HG03060 (cell line): ENCODE measurements around the gene GPR153.

Source experiments
- ATAC-seq: cut with Tn5 transposase; IDR thresholded peaks from one replicate; pipeline ENCODE4 v1.9.1; 2021; ENCODE audit warnings: low read depth, moderate number of reproducible peaks; ENCODE audit not compliant: unreplicated experiment

The GPR153 gene

DNA sequence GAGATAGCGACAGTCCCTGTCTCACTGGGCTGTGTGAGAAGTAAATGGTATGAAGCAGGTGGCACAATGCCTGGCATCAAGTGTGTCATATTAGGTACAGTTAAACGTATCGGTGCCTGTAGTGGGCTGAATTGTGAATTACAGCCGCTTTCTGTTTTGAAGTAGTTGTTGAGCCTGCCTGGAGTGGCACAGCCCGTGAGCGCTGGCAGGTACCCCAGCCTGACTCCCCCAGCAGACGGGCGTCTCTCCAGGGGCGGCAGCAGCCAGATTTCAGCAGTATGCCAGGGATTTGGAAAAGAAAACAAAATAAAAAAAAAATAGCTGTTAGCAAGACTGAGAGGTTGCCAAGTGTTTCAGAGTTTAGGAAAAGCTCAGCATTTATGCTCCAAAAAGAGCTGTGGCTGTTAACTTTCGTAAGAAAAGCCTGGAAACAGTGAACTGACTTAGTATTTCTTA lies 26.6 kb upstream of the GPR153 start:
- no peak for ATAC-seq

DNA sequence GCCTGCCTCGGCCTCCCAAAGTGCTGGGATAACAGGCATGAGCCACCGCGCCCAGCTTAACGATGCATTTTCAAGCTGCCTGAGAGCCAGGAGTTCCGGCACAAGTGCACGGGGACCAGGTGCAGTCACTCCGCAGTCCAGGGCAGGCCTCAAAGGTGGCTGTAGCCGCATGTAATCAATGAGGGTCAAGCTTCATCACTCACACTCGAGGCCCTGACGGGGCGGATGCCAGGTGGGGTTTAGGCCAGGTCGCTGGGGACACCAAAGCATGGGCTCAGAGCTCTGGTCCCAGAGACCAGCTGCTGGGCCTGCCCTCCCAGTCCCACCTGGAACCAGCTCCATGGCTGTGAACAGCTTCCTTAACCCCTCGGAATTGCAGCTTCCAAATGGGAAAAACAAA lies 26.1 kb upstream of the GPR153 start:
- ATAC-seq = no peak

DNA sequence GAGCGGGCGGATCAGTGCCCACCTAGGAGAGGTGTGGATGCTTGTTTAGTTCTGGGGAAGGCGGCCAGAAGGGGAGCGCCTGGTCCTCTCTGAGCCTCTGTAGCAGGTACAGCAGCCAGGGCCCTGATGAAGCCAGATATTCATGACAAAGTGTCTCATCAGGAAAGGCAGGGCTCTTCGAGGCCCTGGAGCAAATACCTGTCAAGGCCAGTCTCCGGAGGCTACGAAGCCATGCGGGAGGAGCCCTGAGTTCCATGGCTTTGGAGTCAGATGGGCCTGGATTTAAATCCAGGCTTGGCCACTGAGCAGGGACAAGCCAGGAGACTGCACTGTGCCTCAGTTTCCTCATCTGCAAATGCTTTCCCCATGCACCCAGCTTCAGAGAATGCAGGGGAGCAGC lies 25.4 kb upstream of the GPR153 start:
- no peak for ATAC-seq

DNA sequence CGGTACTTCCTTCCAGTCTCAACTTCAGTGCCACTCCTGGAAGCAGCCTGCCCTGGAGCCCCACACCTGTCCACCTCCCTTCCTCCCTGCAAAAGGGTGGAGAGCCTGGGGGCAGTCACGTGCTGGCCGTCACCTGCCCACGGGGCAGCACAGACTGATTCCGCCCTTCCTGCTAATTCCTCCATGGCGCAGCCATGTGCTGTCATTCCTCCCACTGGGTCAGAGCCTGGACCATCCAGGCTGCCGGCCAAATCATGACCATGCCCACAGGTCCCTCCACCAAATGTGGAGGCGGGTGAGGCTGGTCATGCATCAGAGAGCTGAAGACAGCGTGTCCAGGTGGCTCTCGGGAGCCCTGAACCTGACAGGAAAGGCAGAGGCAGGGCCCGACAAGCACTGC lies 24.4 kb upstream of the GPR153 start:
- ATAC-seq = no peak

DNA sequence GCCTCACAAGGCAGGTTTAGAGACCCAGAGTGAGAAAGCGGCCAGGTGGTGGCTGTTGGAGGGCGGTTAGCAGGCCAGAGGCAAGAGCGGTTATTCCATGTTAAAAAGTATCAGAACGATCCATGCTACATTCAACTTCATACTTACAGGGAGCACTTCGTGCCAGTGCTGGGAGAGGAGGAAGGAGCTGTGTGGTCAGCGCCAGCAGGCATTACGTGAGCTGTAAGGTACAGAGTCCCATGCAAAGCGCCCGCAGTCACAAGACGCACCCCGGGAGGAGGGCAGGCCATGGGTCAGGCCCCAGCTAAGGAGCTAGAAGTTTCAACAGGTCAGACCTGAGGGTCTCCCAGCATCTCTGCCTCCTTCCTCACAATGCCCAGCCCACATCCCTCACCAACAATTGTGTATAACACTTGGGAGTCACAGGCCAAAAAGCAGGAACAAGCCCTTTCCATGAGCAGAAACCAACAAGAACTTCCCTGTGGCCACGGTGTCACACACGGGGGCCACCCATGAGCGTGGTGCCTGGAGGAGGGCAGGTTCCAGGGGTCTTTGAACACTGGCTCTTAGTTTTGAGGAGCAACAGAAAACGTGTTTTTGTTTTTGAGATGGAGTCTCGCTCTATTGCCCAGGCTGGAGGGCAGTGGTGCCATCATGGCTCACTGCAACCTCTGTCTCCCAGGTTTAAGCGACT lies 21.8 kb upstream of the GPR153 start:
- ATAC-seq = no peak

DNA sequence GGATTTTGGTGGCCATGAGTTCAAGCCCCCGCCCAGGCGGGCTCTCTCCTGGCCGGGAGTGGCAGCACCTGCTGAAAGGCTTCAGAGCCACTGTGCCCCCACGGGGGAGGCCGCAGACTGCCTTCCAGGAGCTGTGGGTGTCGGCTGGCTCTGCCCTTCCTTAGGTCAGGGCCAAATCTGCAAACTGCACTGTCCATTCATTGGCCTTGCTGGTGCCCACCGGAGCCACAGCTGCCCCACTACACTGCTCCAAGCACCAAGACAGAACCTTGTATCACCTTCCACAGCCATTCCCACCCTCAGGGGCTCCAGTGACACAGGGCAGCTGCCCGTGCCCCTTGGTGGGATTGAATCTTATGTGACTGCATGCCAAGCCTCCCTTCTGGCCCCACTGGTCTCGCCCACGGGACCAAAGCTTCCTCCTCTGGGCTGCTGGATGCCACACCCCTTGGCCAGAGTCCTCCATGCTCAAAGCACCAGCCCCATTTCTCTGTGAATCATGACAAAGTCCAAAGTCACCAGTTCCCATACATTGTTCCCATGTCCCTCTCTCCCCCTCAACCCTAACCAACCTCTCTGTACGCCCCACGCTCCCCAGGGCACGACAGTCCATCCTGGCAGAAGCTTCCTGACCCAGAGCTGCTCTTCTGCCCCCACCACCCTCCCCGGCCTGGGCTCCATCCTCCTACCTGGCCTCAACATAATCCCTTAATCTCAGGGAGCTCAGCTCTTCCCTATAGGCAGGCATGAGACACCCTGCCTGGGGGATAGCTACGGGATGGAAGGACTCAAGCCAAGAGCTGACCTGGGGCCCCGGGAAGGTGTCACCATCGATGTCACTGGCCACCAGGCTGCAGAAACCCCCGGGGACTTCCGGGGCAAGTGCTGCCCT lies 20.9 kb upstream of the GPR153 start:
- ATAC-seq = no peak

DNA sequence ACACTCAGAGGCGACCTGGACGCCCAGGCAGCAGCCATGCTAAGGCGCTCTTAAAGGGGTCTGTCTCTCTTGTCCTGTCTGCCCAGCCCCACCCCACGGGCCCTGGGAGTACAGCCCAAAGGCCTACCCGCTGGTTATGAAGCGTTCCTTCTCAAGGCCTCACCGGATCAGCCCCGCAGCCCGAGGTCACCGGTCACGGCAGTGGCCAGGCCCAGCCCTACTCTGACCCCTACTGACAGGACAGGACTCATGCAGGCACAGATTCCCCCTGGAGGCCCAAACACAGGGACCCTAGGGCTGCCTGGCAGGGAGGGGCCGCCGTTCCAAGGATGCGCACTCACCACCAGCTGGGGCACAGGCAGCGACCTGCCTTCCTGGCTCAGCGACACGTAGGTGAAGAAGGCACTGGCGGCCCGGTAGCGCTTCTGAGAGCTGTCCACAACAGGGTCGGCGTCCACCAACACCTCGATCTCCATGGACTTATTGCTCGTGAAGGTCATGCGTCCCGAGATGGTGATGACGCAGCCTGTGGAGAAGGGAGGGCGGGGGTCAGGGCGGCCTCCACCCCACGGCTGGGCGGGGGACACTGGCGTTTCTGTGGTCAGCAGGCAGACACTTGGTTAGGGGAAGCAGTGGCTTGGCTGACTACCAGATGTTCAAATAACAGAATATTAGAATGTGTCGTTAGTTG lies 20.0 kb upstream of the GPR153 start:
- ATAC-seq = no peak

DNA sequence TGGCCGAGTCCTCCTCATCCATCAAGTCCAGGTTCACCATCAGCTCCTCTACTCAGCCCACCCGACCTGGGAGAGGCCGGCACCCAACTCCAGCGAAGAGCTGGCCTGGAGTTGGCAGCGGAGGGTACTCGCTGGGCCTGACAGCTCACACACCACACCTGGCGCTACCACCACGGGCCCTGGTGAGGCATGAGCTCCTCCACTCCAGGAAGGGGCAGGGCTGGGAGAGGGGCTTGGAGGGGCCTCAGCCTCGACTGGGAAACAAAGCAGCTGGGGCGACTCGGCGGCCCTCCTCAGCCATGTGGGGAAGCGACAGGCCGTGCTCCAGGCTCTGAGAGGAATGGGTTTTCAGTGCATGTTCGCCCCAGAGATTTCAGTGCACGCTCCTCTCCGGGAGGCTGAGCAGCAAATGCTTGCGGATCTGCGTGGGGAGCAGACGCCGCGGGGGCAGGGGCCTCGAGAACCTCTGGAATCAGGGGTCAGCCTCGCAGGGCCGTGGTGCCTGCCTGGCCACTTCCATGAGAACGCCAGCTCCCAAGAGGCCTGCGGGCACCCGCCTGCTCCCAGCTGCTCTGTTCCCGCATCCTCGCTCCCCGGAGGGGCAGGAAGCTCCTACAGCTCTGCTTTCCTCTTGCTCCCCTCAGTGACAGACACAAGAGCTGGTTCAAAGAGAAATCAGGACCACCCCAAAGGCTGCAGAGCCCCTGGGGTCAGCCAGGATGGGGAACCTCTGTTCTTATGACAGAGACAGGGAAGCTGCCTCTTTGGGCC lies 18.9 kb upstream of the GPR153 start:
- no peak for ATAC-seq

DNA sequence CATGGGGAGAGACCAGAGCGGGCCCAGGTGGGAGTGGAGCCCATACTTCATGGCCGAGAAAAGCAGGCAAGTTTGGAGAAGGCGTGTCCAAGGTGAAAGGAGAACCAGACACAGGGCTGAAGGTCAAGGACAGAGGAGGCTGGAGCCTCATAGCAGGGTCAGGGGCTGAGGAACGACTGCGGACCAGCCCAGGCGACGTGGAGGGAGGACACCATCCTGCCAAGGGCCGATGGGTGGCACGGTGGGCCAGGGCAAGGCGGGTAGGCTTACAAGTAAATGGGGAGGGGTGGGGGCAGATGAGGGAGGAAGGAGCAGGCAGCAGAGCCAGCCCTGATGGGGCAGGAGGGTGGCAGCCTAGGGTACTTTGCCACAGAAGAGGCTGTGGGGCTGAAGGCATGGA lies 18.2 kb upstream of the GPR153 start:
- no peak for ATAC-seq

DNA sequence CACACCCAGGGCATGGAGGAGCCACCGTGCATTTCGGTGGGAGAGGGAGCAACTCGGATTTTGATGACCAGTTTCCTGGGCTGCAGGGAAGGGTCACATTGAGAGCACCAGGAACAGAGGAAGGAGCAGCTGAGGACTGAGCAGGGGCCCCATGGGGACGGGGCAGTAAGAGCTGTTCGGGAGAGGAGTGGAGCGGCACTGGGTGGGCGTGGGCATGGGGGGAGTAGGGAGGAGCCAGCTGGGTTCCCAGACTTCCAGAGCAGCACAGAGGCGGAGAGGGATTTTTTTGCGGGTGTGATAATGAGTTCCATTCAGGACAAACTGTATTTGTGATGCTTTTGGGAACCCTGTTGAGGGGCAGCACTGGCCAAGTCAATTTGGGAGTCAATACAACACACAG lies 17.4 kb upstream of the GPR153 start:
- no peak for ATAC-seq

DNA sequence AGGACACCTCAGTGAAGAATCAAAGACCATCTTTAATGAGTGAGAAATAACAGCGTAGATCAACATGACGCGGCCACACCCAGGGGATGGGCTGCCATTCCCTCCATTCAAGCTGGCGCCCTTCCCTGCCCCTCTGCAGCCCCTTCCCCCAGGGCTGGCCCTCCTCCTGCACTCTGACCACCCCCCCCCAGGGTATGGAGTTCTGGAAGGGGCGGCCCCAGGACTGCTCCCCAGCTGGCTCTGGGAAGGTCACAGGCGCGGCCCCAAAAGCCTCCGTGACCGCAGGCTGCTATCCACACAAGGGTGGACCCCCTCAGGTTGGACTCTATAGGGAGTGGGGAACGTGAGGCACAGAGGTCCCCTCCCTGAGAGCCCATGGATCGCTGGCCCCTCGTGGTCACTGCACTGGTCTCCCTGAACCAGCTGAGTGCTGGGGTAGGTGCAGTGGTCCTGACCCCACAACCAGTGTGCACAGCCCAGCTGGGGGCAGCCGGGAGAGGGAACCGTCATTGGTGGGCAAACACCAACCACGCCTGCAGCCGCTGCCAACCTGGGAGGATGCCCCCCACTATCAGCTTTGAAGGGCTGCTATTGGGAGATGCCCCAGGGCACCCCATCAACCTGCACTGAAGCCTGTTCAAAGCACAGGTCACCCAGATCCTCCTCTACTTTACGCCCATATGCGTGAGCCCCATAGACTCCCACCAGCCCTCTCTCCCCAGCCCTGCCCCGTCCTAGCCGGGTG lies 16.1 kb upstream of the GPR153 start:
- no peak for ATAC-seq

DNA sequence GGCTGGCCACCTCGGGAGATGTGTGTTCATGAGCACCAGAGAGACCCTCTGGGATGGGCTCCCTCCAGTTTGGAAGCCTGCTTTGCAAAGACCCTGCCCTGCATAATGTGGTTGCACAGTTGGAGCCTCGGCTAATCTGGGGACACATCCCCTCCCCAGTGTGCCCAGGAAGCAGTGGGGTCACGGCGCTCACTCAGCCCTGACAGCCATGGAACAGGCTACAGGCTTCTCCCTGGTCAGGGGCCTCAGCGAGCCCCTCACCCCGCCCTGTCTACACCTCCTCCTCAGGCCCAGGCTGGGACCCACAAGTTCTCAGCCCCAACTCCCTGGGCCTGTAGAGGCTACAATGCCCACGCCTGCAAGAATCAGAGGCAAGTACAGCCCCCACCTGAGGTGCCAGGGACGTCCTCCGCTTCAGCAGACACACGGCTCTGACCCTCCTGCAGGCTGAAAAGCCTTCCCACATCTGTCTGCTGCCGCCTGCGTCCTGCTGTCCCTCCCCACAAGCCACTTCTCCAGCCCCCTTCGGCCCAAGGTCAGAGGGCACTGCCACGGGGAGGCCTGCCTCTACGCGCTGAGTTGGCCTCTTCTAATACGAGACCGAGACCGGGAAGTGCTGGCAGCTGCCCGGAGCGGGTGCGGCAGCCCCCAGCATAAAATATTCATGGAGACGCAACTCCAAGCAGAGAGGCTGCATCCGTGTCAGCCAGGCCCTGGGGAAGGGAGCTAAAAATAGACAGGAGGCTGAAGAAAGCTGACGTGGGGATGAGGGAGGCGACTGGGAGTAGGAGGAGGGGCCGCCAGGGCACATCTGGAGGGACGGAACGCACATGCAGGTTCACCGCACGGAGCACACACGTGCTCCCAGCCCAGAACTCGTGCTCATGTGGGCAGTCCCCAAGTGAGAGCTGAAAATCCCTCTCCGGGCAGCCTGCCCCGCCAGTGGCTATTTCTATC lies 15.2 kb upstream of the GPR153 start:
- ATAC-seq = no peak

DNA sequence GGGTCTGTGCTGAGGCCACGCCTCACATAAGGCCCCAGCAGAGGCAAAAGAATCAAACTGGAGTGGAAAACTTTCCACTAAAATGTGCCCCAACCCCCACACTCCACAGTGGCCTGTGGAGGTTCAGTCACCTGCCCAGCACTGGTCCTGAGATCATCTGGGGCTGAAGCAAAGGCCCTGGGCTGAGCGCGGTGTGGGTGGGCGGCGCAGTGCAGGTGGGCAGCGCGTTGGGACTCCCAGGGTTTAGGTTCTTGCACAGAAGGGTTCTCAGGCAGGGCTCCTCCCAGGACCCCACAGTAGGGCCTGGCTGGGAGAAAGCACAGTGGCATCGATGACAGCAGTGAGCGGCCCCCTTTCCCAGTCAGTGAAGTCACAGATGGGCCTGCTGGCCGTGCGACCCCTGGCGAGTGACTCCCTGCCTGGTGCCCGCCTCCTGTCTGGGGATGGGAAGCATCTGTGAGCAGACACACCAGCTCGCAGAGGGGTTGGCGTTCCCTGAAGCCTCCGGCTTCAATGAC lies 13.8 kb upstream of the GPR153 start:
- ATAC-seq = no peak

DNA sequence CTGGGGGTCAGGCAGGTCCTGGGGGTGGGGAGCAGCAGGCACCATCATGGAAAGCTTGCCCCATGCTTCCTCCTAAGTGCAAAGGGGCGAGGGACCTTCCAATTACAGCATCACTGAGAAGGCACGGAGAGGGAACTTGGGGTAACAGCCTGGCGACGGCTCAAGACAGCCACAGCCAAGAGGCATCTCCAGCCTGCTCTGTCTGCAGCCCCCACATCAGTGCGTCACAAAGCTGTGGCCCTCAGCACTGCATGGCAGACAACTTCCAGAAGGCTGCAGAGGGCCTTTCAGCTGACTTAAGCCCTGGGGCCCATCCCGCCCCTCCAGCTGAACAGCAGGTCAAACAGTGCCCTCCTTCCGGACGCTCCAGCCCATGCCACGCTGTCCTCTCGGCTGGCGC lies 13.2 kb upstream of the GPR153 start:
- no peak for ATAC-seq

DNA sequence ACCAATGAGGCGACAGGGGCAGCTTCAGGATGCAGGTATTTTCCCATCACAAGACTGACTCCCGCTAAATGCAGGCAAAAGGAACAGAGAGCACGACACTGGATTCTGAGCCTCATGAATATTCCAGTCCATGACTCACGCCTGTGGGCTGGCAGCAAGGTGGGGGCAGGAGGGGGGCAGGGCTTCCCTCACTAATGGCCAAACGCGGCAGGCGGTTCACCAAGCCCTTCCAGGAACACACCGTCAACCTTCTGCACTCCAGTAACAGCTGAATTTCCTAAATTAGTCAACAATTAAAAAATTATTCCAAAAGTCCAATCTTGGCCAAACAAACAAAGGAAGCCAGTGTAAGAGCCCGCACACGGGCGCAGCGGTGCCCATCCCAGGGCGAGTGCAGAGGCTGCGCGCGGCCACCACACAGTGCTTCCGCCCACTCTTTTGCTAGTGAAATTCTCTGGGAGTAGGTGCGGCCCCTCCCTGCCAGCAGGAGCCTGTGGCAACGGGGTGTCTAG lies 12.5 kb upstream of the GPR153 start:
- ATAC-seq = no peak

DNA sequence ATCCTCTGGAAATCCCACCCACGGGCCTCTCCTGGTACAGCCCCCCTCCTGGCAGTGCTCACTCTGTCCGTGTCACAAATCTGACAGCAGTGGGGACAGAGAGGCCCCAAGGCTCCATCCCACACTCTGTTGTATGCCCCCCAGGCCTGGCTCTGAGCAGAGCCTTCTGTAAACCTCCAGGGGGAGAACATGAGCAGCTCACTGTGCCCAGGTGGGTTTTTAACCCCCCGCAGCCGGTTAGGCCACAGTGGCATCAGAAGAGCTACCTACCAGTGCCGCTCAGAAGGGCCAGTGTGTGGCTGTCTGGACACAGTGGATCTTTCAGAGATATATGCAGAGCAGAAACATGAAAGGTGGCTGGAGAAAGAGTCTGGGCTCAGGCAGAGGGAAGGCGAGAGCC lies 12.0 kb upstream of the GPR153 start:
- no peak for ATAC-seq

DNA sequence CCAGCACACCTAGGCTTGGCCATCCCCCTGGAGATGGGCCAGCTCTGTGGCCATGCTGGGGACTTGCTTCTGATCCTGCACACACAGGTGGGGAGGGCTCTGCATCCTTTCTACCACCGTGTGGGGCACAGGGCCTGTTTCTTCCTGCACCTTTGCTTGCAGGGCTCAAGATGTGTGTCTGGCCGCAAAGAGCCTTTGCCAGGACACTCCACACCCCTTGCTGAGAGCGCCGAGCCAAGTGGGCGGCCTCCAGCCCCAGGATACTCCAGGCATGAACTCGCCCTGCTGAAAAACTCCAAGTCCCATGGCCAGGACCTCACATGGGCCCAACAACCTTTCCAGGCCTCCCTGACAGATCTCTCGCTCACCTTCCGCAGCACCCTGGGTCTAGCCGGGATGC lies 11.6 kb upstream of the GPR153 start:
- no peak for ATAC-seq

DNA sequence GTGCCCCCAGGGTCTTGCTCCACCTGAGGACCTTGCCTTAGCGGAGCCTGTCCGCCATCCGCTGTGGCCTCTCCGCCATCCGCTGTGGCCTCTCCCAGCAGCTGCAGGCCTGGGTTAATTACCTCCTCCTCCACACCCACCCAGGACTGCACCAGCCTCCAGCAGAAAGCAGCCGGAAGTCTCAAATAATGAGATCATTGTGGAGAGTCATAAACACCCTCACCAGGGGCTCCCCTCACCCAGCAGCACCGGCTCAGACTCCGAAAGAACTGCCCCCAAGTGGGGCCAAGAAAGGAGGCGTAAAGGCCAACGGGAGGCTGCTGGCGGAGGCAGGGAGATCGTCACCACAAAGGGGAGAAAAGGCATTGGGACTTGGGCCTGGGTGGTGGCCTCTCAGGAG lies 10.7 kb upstream of the GPR153 start:
- ATAC-seq = no peak
